AG04449 (cell line): ENCODE data around the gene SCAMP5.
A peak's percentile ranks its signal among the peaks of the same experiment; 100 is the strongest.

Source experiments
- CTCF ChIA-PET: fragments of 350-600 bp; formaldehyde crosslinking; extraction: SDS; loops from one replicate; lab custom pipeline; 2021; ENCODE audit warnings: antibody characterized with exemption; lab: Yijun Ruan, JAX
- POLR2A ChIA-PET: fragments of 400-600, 350-600 bp; formaldehyde crosslinking; extraction: SDS; loops from one replicate; lab custom pipeline; 2020; ENCODE audit warnings: antibody characterized with exemption, inconsistent platforms; lab: Yijun Ruan, JAX
- DNase-seq: peaks from one replicate; pipeline ENCODE4 v3.0.0-alpha.2; 2010; ENCODE audit warnings: low read depth, low spot score
- H3K4me3 ChIP-seq: 2 replicates; pipeline ENCODE4 v1.5.1; 2011; ENCODE audit warnings: low read depth, mild to moderate bottlenecking, control low read depth, low read length
- CTCF ChIP-seq: IDR thresholded peaks from one replicate; pipeline ENCODE4 v1.5.1; 2011; ENCODE audit warnings: mild to moderate bottlenecking, moderate library complexity, low read length, control low read depth, inconsistent platforms; ENCODE audit not compliant: insufficient read depth; ENCODE audit errors: missing control alignments

The SCAMP5 gene

GRCh38 chr15:75037685-75038084, 42.3 kb downstream of the SCAMP5 start:
- POLR2A ChIA-PET = no interaction called here
- CTCF ChIA-PET = interaction anchor here (0.8 to 7.0 kb wide), 7 partner anchors 8 to 270 kb away, joined by 3 to 51 read pairs (median 13); partner anchors contain the start of gene C15orf39

GRCh38 chr15:75038231-75038630, 42.9 kb downstream of the SCAMP5 start:
- TF ChIP-seq CTCF = no peak
- no peak overlapping the region for H3K4me3 ChIP-seq
- no peak for DNase-seq
- ChIA-PET POLR2A (no interaction called here), CTCF (interaction anchor here (0.5 to 7.0 kb wide), 8 partner anchors 9 to 270 kb away, joined by 3 to 51 read pairs (median 8); partner anchors contain the start of gene C15orf39)

More at GRCh38 chr15:75037685-75038084, 42.3 kb downstream of the SCAMP5 start:
- no peak for TF ChIP-seq CTCF
- no peak for DNase-seq
- H3K4me3 ChIP-seq = no peak overlapping the region

GRCh38 chr15:75042730-75043508, 47.6 kb downstream of the SCAMP5 start:
- no peak for DNase-seq
- no peak overlapping the region for H3K4me3 ChIP-seq
- ChIA-PET POLR2A (interaction anchor here (0.8 to 1.9 kb wide), 4 partner anchors 14 to 161 kb away, joined by 3 to 20 read pairs (median 5); partner anchors contain the start of genes C15orf39 and PPCDC), CTCF (interaction anchor here (1.0 to 4.5 kb wide), 10 partner anchors 9 to 173 kb away, joined by 3 to 38 read pairs (median 4); partner anchors contain the start of gene C15orf39)
- TF ChIP-seq CTCF = peak; percentile 43

- POLR2A ChIA-PET = interaction anchor here (0.7 to 1.9 kb wide), 6 partner anchors 10 to 160 kb away, joined by 3 to 20 read pairs (median 4); partner anchors contain the start of genes C15orf39 and PPCDC
- peak; percentile 53 for TF ChIP-seq CTCF
- no peak overlapping the region for H3K4me3 ChIP-seq
- peak; percentile 78 for DNase-seq
- CTCF ChIA-PET = interaction anchor here (0.6 to 4.5 kb wide), 12 partner anchors 9 to 281 kb away, joined by 3 to 38 read pairs (median 4); partner anchors contain the start of gene C15orf39
These were observed 48.3 kb downstream of the SCAMP5 start for GRCh38 chr15:75043509-75044257.

- ChIA-PET CTCF (interaction anchor here (0.6 to 4.5 kb wide), 9 partner anchors 10 to 280 kb away, joined by 3 to 38 read pairs (median 4); partner anchors contain the start of gene C15orf39), POLR2A (interaction anchor here (0.7 to 1.9 kb wide), 6 partner anchors 9 to 159 kb away, joined by 3 to 20 read pairs (median 4); partner anchors contain the start of genes C15orf39 and PPCDC)
- no peak overlapping the region for H3K4me3 ChIP-seq
- TF ChIP-seq CTCF = no peak
- no peak for DNase-seq
These were observed 49.0 kb downstream of the SCAMP5 start for GRCh38 chr15:75044258-75044878.
